GM11168 (cell line): ENCODE measurements around the gene PSKH1.

Experiments used
- in situ Hi-C: fragments of 300-500 bp; cut with MboI; formaldehyde crosslinking; loops from one replicate; pipeline ENCODE4 v1.12.0; 2022; ENCODE audit warnings: low sequenced_read_pairs; ENCODE audit not compliant: unreplicated experiment

PSKH1 gene

DNA sequence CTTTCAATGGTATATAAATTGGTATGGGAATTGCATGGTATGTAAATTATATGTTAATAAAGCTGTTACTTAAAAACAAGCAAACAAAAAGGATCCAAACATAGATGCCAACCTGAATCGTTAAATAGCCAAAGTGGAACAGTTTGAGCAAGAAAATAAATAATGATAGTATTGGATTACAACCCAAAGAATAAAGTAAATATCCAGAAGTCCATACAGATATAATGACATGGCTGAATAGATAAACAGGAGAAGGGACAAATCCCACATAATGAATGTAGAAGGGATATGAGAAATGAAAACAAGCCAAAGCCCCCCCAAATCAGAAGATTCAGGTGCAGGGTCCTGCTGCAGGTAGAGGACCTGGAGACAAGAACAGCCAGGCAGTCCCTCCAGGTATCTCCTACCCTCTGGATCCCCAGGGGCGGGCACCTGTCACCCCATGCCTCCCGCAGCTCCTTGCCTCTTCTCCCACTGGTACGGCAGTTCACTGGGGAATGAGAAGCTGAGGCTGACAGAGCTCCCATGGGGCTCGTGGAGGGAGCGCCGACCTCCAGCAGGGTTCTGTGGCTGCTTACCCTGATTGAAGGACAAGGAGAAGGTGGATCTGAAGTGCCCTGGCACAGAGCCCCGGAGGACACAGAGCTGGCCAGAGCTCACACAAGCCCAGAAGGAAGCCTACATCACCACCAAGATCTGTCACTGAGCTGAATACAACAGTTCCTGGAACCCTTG is 60.8 kb downstream of the PSKH1 start:
- in situ Hi-C loops = no loop called here

DNA sequence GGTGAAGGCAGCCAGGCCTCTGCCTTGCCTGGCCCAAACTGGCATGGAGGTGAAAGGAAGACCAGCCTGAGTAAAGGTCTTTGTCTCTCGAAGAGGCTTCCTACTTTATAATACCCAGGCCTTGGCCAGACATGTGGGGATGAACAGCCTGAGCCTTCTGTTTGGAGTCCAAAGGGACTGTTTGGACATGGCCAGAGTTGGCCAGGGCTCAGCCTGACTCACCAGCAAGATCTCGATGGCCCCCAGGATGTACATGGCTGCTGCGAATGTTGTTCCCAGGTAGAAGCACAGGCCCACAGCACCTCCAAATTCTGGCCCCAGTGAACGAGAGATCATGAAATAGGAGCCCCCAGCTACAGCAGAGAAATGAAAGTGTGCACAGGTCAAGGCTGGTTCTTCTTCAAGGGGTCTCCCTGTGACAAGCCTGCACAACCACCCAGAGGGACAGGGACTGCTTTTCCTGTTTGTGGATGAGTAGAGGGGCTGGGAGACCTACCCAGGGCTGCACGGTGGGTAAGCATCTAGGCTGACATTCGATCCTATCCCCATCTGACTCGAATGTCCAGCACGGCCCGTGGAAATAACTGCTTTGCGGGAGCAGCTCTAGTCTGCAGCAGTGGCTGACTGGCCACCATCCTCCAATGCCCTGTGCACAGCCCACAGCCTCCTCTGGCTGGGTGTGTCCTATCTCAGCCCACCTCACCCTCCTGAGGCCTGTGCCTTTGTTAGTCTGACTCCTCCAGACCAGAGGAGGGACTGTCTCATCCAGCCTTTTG is 61.6 kb downstream of the PSKH1 start:
- in situ Hi-C loops = no loop called here

DNA sequence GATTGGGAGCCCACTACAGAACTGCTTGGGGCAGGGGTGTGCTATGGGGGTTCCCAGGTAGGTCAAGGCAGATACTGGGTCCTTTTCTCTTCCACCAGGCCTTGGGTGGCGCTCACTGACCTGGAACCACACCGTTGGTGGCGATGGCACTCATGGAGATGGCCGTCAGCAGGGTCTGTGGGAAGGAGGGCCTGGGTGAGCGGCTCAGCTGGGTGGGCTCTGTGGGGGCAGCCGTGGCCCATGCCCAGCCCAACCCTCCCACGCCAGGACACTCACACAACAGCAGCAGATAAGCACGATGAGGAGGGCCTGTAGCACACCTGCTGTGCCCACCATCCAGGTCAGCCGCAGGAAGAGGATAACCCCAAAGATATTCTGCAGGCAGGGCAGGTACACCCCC is 64.6 kb downstream of the PSKH1 start:
- in situ Hi-C loops = no loop called here

DNA sequence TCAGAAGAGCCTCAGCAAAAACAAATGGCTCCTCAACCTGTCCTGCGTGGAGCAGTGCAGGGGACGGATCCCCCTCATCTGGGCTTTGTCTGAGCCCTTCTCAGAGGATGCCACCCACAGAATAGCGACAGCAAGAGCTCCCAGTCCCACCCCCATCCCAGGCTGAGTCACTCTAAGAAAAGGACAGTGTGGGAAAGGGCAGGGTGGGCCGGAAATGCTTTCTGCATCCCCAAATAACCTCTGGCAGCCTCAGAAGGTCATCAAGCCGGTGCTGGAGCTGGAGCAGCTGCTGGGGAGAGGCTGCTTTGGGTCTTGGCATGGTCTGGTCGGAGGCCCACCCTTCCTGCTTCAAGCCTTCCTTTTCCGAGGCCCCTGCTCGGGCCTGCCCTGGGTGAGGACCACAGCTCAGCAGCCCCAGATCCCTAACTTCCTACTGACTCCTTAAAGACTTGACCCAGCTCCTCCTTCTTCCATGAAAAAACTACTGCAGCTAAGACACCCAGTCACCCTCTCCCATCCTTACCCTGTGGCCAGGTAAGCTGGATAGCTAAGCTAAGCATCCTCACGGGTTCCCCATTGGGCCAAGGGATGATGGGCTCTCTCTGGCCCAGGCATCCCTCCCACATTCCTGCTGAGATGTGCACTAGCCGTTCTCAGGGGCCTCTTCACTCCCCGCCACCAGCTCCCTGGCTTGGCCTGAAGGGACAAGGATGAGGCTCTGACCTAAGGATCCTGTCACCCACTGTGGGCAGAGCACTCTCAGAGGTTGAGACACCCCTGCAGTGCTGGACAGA is 66.7 kb downstream of the PSKH1 start:
- in situ Hi-C loops = no loop called here

DNA sequence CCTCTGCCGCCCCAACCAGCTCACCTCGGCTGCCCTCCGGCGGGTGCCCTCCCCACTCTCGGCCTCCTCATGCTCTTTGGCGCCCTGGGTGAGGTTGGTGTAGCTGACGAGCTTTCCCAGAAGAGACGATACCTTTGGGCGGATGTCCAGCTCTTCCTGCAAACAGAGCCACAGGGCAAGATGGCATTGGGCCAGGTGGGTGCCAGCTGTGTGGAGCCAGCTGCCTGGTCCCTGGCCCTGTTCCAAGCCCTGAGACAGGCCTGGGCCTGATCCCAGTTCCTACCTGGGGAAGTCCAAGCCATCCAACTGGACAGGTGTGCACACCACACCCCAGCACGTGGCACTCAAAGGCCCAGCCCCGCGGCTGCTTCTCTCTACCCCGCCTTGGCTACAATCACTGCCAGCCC is 68.5 kb downstream of the PSKH1 start:
- in situ Hi-C loops = no loop called here

DNA sequence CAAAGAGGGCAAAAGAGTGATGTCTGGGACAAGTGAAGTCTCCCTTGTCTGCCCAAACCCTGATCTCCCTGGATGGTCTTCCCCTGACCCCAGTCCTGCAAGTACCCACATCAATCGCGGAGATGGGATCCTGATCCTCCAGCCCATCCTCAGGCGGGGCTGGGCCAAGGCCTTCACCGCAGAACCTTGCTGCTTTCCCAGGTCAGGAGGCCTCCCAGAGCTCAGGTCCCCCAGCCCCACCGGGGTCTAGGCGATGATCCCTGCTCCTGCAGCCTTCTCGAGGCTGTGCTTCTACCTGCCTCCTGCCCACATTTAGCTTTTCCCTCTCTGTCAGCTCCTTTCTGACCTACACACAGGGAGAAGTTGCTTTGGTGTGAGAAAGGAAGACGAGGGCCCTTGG is 69.1 kb downstream of the PSKH1 start:
- in situ Hi-C loops = no loop called here

DNA sequence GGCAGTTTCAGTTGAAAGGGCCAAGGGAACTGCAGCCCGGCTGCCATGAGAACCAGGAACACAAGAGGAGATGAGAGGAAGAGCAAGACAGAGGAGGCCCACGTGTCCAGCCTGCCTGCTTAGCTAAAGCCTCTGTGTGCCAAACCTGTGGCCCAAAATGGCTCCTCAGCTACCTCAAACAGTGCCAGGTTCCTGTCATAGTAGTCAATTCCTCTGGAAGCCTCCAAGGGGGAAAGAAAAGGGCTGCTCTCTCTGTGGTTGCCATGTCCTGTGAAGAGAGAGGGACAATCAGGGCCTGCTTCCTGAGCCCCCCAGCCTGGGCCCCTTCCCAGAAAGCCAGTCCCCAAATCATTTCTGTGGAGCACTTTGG is 70.2 kb downstream of the PSKH1 start:
- in situ Hi-C loops = no loop called here

DNA sequence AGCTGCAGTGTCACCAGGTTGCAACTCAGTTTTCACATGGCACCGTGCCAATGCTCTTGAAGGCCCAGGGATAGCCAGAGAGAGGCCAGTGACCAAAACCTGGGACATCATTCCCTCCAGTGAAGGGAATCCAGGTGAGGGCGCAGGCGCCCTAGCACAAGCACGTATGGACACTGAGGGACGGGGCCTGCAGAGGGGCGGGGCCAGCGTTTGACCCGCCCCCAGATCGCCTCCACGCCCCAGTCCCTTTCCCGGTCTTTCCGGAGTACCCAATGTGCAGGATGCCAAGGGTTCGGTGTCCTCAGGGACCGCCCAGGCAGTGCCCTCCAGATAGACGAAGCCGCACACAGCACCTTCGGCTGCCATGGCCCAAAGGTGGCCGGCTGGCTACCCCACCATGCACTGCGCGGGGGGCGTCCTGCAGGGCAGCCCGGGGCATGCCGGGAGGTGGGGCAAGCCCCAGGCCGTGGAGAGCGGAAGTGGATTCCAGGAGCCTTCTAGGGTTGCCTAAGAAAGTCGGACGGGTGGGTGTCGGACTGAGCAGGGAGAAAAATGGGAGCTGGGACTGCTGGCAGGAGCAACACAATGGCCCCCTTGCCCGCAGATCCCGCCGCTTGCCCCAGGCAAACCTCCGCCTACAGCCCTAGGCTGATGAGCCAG is 70.7 kb downstream of the PSKH1 start:
- in situ Hi-C loops = no loop called here

DNA sequence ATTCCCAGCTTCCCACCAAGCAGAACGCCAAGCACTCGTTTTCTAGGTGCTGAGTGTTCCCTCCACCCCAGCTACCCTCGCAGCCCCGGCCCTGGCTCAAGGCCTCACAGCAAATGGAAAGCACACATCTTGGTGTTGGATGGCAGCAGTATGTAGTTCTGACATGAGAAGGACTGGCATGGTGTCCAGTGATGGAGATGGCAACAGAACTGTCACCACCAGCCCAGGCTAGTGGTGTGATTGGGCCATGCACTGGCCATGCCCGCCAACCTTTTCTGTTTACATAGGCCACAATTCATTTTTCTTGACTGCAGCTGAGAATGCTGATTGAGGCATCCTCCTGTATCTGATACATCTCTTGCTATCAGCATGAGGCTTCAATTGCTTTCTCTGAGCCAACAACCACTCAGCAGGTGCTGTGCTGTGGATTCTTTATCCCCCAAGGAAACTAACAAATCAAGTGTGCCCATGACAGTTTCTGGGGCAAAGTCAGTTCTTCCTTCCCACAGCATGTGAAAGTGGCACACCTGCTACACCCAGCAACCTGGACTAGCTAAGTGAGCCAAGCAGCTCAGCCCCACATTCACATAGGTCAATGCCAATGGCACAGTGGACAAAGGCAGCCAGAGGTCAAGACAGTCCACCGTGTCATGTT is 71.5 kb downstream of the PSKH1 start:
- in situ Hi-C loops = no loop called here

DNA sequence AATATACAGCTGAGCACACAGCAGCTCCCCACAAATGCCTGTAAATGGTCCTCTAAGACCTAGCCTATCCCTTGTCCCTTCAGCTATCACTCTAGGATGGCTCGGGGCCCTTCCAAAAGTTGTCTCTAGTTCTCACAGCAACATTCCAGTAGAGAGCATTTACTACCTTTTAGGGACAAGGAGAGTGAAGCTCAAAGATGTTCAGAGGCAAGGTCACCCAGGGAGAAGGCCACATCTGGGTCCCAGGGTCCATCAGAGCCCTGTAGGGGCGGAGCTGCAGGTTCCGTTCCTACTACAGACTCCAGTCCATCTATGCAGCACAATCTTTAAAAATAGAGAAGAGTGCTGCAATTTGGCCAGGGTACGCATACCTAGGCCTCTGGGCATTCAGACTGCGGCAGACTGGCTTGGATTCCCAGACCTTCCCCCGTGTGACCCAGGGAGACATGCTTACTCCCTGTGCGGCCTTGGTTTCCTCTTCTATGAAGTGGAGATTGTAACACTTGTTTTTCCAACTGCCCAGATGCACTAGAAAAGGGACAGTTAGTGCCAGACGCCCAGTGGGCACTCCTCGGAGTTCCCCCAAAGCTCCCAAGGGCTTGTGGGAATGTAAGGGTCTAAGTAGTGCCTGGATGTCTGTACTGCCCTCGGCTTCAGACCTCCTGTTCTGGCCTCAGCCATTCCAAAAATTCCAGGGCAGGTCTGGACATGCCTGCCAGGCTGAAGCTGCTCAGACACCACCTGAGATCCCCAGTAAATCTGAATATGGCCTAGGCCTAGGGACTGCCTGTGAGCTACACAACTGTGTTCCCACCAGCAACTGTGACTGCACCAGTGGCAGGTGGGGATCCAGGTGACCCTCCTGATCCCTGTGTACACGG is 72.9 kb downstream of the PSKH1 start:
- in situ Hi-C loops = no loop called here

DNA sequence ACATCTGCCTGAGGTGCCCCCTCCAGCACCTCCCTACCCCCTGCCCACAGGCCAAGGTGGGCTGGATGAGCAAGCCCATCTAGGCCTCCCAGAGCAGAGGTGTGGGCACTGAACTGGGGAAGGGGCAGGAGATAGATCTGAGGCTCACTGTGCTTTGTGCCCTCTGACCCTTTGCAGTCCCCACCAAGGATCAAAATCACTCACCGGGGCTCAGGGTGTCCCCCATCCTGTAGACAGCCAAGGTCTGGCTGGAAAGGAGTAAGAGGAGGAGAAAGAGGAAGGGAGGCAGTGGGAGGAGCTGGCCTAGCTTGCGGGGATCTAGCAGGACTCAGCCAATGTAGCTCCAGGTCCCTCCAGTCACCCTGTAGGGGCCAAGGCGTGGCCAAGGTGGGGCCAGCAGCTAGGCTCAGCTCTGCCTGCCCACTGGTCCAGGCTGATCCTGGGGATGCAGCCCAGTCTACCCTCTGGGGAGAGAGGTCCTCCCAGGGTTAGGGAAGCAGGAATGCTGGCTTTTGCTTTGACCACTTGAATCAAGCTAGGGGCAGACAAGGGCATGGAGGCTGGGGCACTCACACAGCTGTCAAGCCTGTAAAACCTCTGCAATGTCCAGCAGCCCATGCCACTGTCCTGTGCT is 73.6 kb downstream of the PSKH1 start:
- in situ Hi-C loops = no loop called here

DNA sequence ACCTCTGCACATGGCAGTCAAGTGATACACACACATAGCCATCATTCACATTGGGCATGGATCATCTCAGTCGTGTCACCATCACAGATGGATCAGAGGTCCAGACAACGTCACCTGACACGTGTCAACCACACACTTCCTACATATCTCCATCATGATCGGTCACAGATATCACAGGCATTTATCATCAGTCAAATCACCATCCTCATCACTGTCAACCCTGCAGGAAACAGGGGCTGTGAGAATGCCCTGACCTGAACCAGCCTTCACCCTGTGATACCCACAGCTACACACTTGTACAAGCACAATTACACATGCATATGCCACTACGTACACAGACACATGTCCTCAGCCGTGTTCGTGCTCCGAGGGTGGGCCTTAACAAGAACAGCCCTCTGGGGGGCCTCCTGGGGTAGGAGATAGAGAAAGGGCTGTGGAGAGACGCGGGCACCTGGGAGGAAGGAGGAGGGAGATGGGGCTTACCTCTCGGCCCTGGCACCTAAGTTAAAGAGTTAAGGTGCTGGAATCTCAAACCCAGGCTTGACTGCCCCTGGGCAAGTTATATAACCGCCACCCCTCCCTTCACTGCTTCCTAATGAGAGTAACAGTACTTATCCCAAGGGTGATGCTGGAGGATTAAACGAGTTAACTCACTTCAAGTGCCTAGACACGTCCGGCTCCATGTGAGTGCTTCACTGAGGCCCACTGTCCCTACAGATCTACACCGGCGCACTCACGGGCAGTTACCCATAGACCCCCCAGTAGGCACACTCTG is 74.3 kb downstream of the PSKH1 start:
- in situ Hi-C loops = no loop called here

DNA sequence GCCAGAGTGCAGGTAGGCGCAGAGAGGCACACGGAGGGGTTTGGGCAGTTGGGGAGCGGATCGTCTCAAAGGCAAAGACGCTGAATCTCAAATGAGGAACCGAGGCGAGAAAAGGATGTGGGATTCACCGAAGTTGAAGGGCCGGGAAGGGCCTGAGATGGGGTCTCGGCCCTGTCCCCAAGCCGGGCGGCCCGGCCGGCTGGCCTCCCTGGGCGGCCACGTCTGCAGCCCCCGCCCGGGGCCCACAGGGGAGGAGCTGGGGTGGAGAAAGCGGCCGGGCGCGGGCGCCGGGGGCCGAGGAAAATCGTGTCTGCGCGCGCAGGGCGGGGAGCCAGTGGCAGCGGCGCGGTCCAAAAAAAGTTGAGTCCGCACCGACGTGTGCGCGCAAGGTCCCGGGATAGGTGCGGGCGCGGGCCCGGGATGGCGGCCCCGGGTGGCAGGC is 74.9 kb downstream of the PSKH1 start:
- in situ Hi-C loops = no loop called here

DNA sequence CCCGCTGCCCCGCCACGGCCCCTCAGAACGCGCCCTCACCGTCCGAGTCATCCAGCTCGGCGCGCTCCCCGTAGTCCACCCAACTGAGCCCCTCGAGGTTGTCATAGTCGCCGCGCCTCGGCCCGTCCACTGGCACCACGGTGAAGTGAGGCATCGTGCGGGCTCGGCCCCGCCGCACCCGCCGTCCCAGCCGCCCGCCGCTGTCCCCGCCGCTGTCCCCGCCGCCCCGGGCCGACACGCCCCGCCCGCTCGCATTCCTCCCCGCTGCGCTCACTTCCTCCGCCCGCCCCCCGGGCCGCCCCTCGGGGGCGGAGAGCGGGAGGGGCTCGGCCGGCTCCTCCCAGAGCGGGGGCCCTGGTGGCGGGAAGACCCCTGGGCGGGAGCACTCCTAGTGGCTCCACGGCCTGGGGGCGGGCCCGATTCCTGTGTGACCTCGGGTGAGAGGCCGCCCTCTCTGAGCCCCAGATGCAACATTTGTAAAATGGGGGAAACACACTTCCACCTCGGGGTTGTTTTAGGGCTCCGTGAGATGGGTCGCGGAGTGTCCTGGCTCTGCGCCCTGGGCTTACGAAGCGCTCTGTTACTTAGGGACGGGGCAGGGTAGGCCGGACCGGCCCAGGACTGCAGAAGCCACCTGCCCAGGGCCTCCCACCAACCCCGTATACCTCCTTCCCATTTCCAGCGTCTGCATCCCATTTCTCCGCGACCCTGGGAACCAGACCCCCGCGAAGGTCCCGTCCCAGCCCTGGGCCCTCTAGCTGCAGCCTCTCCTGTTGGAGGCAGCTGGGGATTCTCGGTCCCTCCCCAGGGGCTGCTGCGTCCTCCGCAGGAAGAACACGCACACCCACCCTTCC is 75.6 kb downstream of the PSKH1 start, which contains the start of gene SLC12A4:
Gene SLC12A4 (minus strand): TSS at position 238 of the 854 bp plus-strand sequence. CDS start 84 bp downstream, at position 154.
- in situ Hi-C loops = no loop called here

DNA sequence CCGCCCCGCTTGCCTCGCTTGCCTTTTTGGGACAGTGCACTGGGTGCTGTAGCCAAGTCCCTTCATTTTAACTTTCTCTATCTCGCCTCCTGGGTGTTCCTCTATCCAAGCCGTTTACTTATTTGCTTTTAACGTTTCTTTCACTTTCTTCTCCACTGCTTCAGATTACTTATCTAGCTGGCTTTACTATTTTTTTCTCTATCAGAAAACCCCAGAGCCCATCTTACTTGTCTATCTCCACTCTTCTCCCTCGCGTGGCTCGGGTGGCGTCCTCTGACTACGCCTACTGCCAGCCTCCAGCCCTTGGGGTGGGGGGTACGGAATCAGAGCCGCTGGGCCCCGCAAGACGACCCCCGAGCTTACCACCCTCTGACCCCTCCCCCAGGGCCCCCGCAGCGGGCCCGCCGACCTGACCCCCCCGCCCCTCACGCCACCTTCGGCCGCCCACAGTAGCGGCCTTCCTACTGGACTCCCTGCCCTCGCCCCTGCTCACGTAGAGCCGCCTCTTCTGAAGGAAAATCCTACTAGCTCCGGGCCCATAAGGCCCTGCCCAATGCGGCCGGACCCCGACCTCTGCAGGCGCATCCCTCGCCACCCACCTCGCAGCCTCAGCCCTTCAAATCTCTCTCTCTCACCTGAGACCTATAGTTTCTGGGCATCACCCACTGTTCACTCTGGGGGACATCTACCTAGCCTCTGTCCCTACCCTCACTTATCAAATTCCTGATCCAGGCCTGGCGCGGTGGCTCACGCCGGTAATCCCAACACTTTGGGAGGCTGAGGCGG is 76.4 kb downstream of the PSKH1 start:
- in situ Hi-C loops = no loop called here

DNA sequence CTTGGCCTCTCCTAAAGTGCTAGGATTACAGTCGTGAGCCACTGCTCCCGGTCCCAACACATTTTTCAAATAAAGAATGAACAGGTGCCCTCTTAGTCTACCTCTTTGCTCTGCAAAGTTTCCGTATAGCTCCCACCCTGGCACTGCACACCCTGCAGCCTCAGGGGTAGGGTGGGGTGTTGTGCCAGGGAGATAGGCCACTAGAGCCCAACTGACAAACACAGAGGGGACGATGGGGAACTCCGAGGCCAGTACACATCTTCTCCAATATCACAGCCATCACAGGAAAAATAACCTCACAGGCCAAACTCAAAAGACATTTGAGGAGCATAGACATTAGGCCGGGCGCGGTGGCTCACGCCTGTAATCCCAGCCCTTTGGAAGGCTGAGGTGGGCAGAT is 78.1 kb downstream of the PSKH1 start:
- in situ Hi-C loops = no loop called here
